WTC11 (cell line): ENCODE results near the gene DGKH. TPM values are rescaled to one million over a fixed set of nuclear protein-coding genes. Genes with fewer than 3 reads are reported as not detected.
"Not testable (repeated sequence)": the region's sequence is repeated elsewhere in the genome, so short reads cannot be mapped to it uniquely, and the experiment has no call there.

ENCODE experiments used
- ATAC-seq: fragments of 200-7000 bp; cut with Tn5 transposase; 2 replicates; pipeline ENCODE4 v1.10.0; 2021; ENCODE audit warnings: mild to moderate bottlenecking, moderate library complexity
- CTCF ChIA-PET: fragments of 300-600 bp; sonication (Branson Sonifier 250); formaldehyde crosslinking; loops from one replicate; lab custom pipeline; 2021; ENCODE audit warnings: antibody characterized with exemption; lab: Charles Lee
- POLR2A ChIA-PET: fragments of 350-600 bp; sonication (Branson Sonifier 250); formaldehyde crosslinking; loops from one replicate; lab custom pipeline; 2021; ENCODE audit warnings: antibody characterized with exemption; lab: Charles Lee
- DNase-seq: peaks from one replicate; pipeline ENCODE4 v3.0.0; 2021; ENCODE audit warnings: low spot score
- H3K27ac Mint-ChIP-seq: 2 replicates; pipeline ENCODE4 v1.8.0; 2021; ENCODE audit warnings: mixed read lengths
- H3K27me3 Mint-ChIP-seq: 2 replicates; pipeline ENCODE4 v1.8.0; 2021; ENCODE audit warnings: low read depth, mild to moderate bottlenecking, moderate library complexity, mixed read lengths
- H3K36me3 Mint-ChIP-seq: 2 replicates; pipeline ENCODE4 v1.8.0; 2021; ENCODE audit warnings: mixed read lengths
- H3K4me1 Mint-ChIP-seq: 2 replicates; pipeline ENCODE4 v1.8.0; 2022; ENCODE audit warnings: mixed read lengths
- H3K4me3 Mint-ChIP-seq: 2 replicates; pipeline ENCODE4 v1.8.0; 2021; ENCODE audit warnings: mild to moderate bottlenecking, moderate library complexity, mixed read lengths
- H3K9me3 Mint-ChIP-seq: 2 replicates; pipeline ENCODE4 v1.8.0; 2021; ENCODE audit warnings: mixed read lengths
- ARID4B ChIP-seq: sonication (generic); formaldehyde crosslinking; IDR thresholded peaks from 2 replicates; pipeline ENCODE4 v1.8.0; 2023; ENCODE audit warnings: missing genetic modification reagents, mild to moderate bottlenecking, borderline replicate concordance
- CDX4 ChIP-seq: fragments of 250-450 bp; sonication (Bioruptor Pico); IDR thresholded peaks from 2 replicates; pipeline ENCODE4 v1.9.0; 2021; ENCODE audit warnings: moderate library complexity, mild to moderate bottlenecking, inconsistent platforms, borderline replicate concordance
- E2F1 ChIP-seq: sonication (generic); formaldehyde crosslinking; IDR thresholded peaks from 2 replicates; pipeline ENCODE4 v1.8.0; 2022; ENCODE audit warnings: mild to moderate bottlenecking, missing genetic modification reagents
- E2F5 ChIP-seq: sonication (generic); formaldehyde crosslinking; IDR thresholded peaks from 2 replicates; pipeline ENCODE4 v1.8.1; 2022; ENCODE audit warnings: mild to moderate bottlenecking, moderate library complexity, missing genetic modification reagents
- ELF4 ChIP-seq: sonication (generic); formaldehyde crosslinking; IDR thresholded peaks from 2 replicates; pipeline ENCODE4 v1.8.1; 2022; ENCODE audit warnings: low read depth, mild to moderate bottlenecking, moderate library complexity, missing genetic modification reagents
- FOXP1 ChIP-seq: sonication (generic); formaldehyde crosslinking; IDR thresholded peaks from 2 replicates; pipeline ENCODE4 v1.8.0; 2022; ENCODE audit warnings: missing genetic modification reagents, mild to moderate bottlenecking, moderate library complexity, borderline replicate concordance
- JAZF1 ChIP-seq: fragments of 250-450 bp; sonication (Bioruptor Pico); IDR thresholded peaks from 2 replicates; pipeline ENCODE4 v1.9.0; 2021; ENCODE audit warnings: moderate library complexity, mild to moderate bottlenecking, inconsistent platforms
- KAT7 ChIP-seq: sonication (generic); formaldehyde crosslinking; IDR thresholded peaks from 2 replicates; pipeline ENCODE4 v1.8.1; 2023; ENCODE audit warnings: missing genetic modification reagents, mild to moderate bottlenecking, borderline replicate concordance
- NR3C1 ChIP-seq: sonication (generic); formaldehyde crosslinking; conservative IDR thresholded peaks from 2 replicates; pipeline ENCODE4 v1.8.1; 2023; ENCODE audit warnings: low read depth, mild to moderate bottlenecking, missing genetic modification reagents
- TEAD1 ChIP-seq: sonication (generic); formaldehyde crosslinking; IDR thresholded peaks from 2 replicates; pipeline ENCODE4 v1.8.0; 2022; ENCODE audit warnings: mild to moderate bottlenecking, missing genetic modification reagents
- TEAD4 ChIP-seq: sonication (generic); formaldehyde crosslinking; IDR thresholded peaks from 2 replicates; pipeline ENCODE4 v1.8.0; 2022; ENCODE audit warnings: mild to moderate bottlenecking, missing genetic modification reagents
- ZNF317 ChIP-seq: sonication (generic); formaldehyde crosslinking; IDR thresholded peaks from 2 replicates; pipeline ENCODE4 v1.8.1; 2023; ENCODE audit warnings: low read depth, mild to moderate bottlenecking, moderate library complexity, missing genetic modification reagents, borderline replicate concordance
- ZNF512 ChIP-seq: sonication (generic); formaldehyde crosslinking; IDR thresholded peaks from 2 replicates; pipeline ENCODE4 v1.8.1; 2022; ENCODE audit warnings: missing genetic modification reagents, borderline replicate concordance
- total RNA-seq: library from RNA; stranded (reverse); gene quantifications from 3 replicates; pipeline ENCODE4 v1.2.3, GENCODE V29; 2021

The DGKH gene
- total RNA-seq, 1 experiment from 2014 or later = 7.6 TPM

GRCh38 chr13:42071179-42071578, 22.7 kb downstream of the DGKH start:
- CTCF ChIA-PET = interaction anchor here (0.6 to 1.8 kb wide), 9 partner anchors 10 to 403 kb away, joined by 3 to 7 read pairs (median 4); partner anchors contain the start of gene DGKH
- H3K4me1 Mint-ChIP-seq, H3K9me3 Mint-ChIP-seq, H3K36me3 Mint-ChIP-seq, H3K4me3 Mint-ChIP-seq, DNase-seq, H3K27me3 Mint-ChIP-seq, ATAC-seq, POLR2A ChIA-PET, H3K27ac Mint-ChIP-seq: not testable (repeated sequence)

- H3K36me3 Mint-ChIP-seq = no peaks in the 10 kb centered on the region
- peaks cover 3% of the 10 kb centered on the region for H3K4me1 Mint-ChIP-seq
- ATAC-seq (no peak), DNase-seq (no peak)
- TF ChIP-seq ZNF512 (CRISPR knock-in tag) (no peak), TEAD4 (CRISPR knock-in tag) (no peak)
- H3K4me3 Mint-ChIP-seq = no peak overlapping the region
- no peaks in the 10 kb centered on the region for H3K9me3 Mint-ChIP-seq
- POLR2A ChIA-PET = no interaction called here
- CTCF ChIA-PET = interaction anchor here (0.5 to 1.8 kb wide), 5 partner anchors 13 to 1542 kb away, joined by 3 to 7 read pairs (median 5); partner anchors contain the start of gene DGKH
- no peaks in the 10 kb centered on the region for H3K27me3 Mint-ChIP-seq
- H3K27ac Mint-ChIP-seq = no peak overlapping the region
These were observed 23.4 kb downstream of the DGKH start for GRCh38 chr13:42071672-42072419.

- POLR2A ChIA-PET = no interaction called here
- Mint-ChIP-seq H3K36me3 (no peaks in the 10 kb centered on the region), H3K9me3 (no peaks in the 10 kb centered on the region), H3K27me3 (no peaks in the 10 kb centered on the region), H3K4me3 (no peak overlapping the region), H3K27ac (no peak overlapping the region), H3K4me1 (peaks cover 3% of the 10 kb centered on the region)
- CTCF ChIA-PET = no interaction called here
- ATAC-seq = no peak
- no peak for DNase-seq
- no peak for TF ChIP-seq KAT7 (CRISPR knock-in tag)
These were observed 25.2 kb downstream of the DGKH start for GRCh38 chr13:42073683-42074082.

GRCh38 chr13:42075517-42075916, 27.1 kb downstream of the DGKH start:
- TF ChIP-seq ARID4B (CRISPR knock-in tag) = no peak
- TF ChIP-seq ELF4 (CRISPR knock-in tag) = no peak
- TF ChIP-seq JAZF1 (CRISPR knock-in tag) = no peak
- no peak for TF ChIP-seq ZNF317 (CRISPR knock-in tag)
- no peak for TF ChIP-seq E2F5 (CRISPR knock-in tag)
- no peak for TF ChIP-seq NR3C1 (CRISPR knock-in tag)
- TF ChIP-seq E2F1 = no peak
- no peak for TF ChIP-seq CDX4 (CRISPR knock-in tag)
- TF ChIP-seq TEAD1 (CRISPR knock-in tag) = no peak
- TF ChIP-seq TEAD4 (CRISPR knock-in tag) = no peak
- TF ChIP-seq FOXP1 (CRISPR knock-in tag) = no peak
- ATAC-seq (no peak), DNase-seq (no peak)
- CTCF ChIA-PET = no interaction called here
- Mint-ChIP-seq H3K27me3 (no peaks in the 10 kb centered on the region), H3K27ac (no peak overlapping the region), H3K4me3 (no peak overlapping the region), H3K36me3 (no peaks in the 10 kb centered on the region), H3K4me1 (peaks cover 3% of the 10 kb centered on the region), H3K9me3 (peaks cover 4% of the 10 kb centered on the region; the same call in 1 of the 2 replicates)
- POLR2A ChIA-PET = no interaction called here
